ENCODE results near the gene TAF4B.
"Not testable (repeated sequence)": the region's sequence is repeated elsewhere in the genome, so short reads cannot be mapped to it uniquely, and the experiment has no call there.

The TAF4B gene

GRCh38 chr18:26429535-26430226 lies 203.4 kb downstream of the TAF4B start:
- peak; percentile 90 for DNase-seq (ENCODE audit: low spot score)

GRCh38 chr18:26432651-26433424 lies 206.6 kb downstream of the TAF4B start:
- no peak for DNase-seq (ENCODE audit: low spot score)

- DNase-seq (ENCODE audit: low spot score): no peak
Measured at GRCh38 chr18:26434887-26435286, 208.6 kb downstream of the TAF4B start.

- no peak for DNase-seq (ENCODE audit: low spot score)
Measured at GRCh38 chr18:26435415-26436095, 209.3 kb downstream of the TAF4B start.

- peak; percentile 77 for DNase-seq (ENCODE audit: low spot score)
Measured at GRCh38 chr18:26436176-26437051, 210.2 kb downstream of the TAF4B start.

- not testable (repeated sequence) for DNase-seq (ENCODE audit: low spot score)
Measured at GRCh38 chr18:26437634-26438033, 211.4 kb downstream of the TAF4B start.

- no peak for DNase-seq (ENCODE audit: low spot score)
Measured at GRCh38 chr18:26438980-26439379, 212.7 kb downstream of the TAF4B start.

- no peak for DNase-seq (ENCODE audit: low spot score)
Measured at GRCh38 chr18:26439537-26439936, 213.3 kb downstream of the TAF4B start.

GRCh38 chr18:26440644-26441043 lies 214.4 kb downstream of the TAF4B start:
- no peak for DNase-seq (ENCODE audit: low spot score)

Data from GM03348 (cell line).